ENCODE results near the gene NCL. TPM values are rescaled to one million over a fixed set of nuclear protein-coding genes. Genes with fewer than 3 reads are reported as not detected.

The NCL gene
- total and polyA plus RNA-seq, 2 experiments from 2014 or later: 222 to 527 TPM

- Histone ChIP-seq H3K9me3 (ENCODE audit: low read depth) (no peaks in the 10 kb centered on the region), H3K27ac (no peak overlapping the region), H3K4me3 (no peak overlapping the region), H3K36me3 (no peaks in the 10 kb centered on the region), H3K4me1 (ENCODE audit: low read depth) (no peaks in the 10 kb centered on the region), H3K27me3 (no peaks in the 10 kb centered on the region)
- TF ChIP-seq CTCF (IDR thresholded peaks at IDR 0.05; ENCODE audit: low read depth, low read length): no peak
- no peak for DNase-seq (ENCODE audit: low read depth in 1 of 2, low spot score in 1 of 2)
These were observed 12.6 kb upstream of the NCL start for GRCh38 chr2:231476920-231477319.

- no peaks in the 10 kb centered on the region for H3K9me3 ChIP-seq (ENCODE audit: low read depth)
These were observed 11.7 kb upstream of the NCL start for GRCh38 chr2:231475965-231476364.

GRCh38 chr2:231472816-231473215 lies 8.5 kb upstream of the NCL start:
- no peak overlapping the region for H3K4me3 ChIP-seq
- H3K9me3 ChIP-seq (ENCODE audit: low read depth): no peaks in the 10 kb centered on the region
- no peak overlapping the region for H3K27ac ChIP-seq
- no peaks in the 10 kb centered on the region for H3K4me1 ChIP-seq (ENCODE audit: low read depth)
- H3K36me3 ChIP-seq: no peaks in the 10 kb centered on the region
- no peaks in the 10 kb centered on the region for H3K27me3 ChIP-seq
- TF ChIP-seq CTCF (IDR thresholded peaks at IDR 0.05; ENCODE audit: low read depth, low read length): no peak
- DNase-seq (ENCODE audit: low read depth in 1 of 2, low spot score in 1 of 2): no peak

More at GRCh38 chr2:231475965-231476364, 11.7 kb upstream of the NCL start:
- TF ChIP-seq CTCF (IDR thresholded peaks at IDR 0.05; ENCODE audit: low read depth, low read length): no peak
- Histone ChIP-seq H3K36me3 (no peaks in the 10 kb centered on the region), H3K4me1 (ENCODE audit: low read depth) (no peaks in the 10 kb centered on the region), H3K4me3 (no peak overlapping the region), H3K27me3 (no peaks in the 10 kb centered on the region), H3K27ac (no peak overlapping the region)
- no peak for DNase-seq (ENCODE audit: low read depth in 1 of 2, low spot score in 1 of 2)

DNA sequence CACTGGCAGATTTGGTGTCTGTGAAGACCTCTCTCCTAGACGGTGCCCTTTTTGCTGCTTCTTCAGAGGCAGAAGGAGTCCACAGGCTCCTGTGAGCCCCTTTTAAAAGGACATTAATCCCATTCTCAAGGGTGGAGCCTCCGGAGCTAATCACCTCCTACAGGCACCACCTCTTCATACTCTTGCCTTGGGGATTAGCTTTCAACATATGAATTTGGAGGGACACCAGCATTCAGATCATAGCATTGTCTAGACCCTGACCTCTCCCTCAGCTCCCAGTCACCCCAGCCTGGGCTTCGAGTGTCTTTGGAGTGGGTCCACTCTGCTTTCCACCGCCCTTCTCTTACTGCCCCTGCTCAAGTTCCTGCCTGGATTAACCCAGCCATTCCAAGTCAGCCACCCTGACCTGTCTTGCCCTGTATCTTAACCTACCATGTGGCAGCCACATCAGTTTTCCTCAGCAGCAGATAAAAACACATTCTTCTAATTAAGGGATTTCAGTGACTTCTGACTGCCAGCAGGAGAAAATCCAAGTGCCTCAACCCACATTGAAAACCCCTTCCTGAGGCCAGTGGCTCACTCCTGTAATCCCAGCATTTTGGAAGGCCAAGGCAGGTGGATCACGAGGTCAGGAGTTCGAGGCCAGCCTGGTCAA lies 6.1 kb upstream of the NCL start:
- DNase-seq (ENCODE audit: low read depth in 1 of 2, low spot score in 1 of 2): no peak
- Histone ChIP-seq H3K4me1 (ENCODE audit: low read depth) (no peaks in the 10 kb centered on the region), H3K4me3 (no peak overlapping the region), H3K27me3 (no peaks in the 10 kb centered on the region), H3K27ac (no peak overlapping the region), H3K9me3 (ENCODE audit: low read depth) (no peaks in the 10 kb centered on the region), H3K36me3 (no peaks in the 10 kb centered on the region)
- no peak for TF ChIP-seq CTCF (IDR thresholded peaks at IDR 0.05; ENCODE audit: low read depth, low read length)

- H3K27ac ChIP-seq: no peak overlapping the region
- H3K9me3 ChIP-seq (ENCODE audit: low read depth): no peaks in the 10 kb centered on the region
- no peaks in the 10 kb centered on the region for H3K36me3 ChIP-seq
- no peak for DNase-seq (ENCODE audit: low read depth in 1 of 2, low spot score in 1 of 2)
- TF ChIP-seq CTCF (IDR thresholded peaks at IDR 0.05; ENCODE audit: low read depth, low read length): no peak
- H3K27me3 ChIP-seq: no peaks in the 10 kb centered on the region
- H3K4me1 ChIP-seq (ENCODE audit: low read depth): no peaks in the 10 kb centered on the region
- H3K4me3 ChIP-seq: no peak overlapping the region
These were observed 5.3 kb upstream of the NCL start for GRCh38 chr2:231469583-231469950.

Measured in cardiac muscle cell (in vitro differentiated cells and primary cell).